GM12873 (cell line): ENCODE data around the gene EHBP1.

Experiments
- CTCF ChIP-seq: IDR thresholded peaks from 2 replicates; pipeline ENCODE4 v1.5.1; 2012; ENCODE audit warnings: low read depth, mild to moderate bottlenecking, moderate library complexity, low read length, control low read depth; ENCODE audit not compliant: insufficient read depth; ENCODE audit errors: missing control alignments

Gene EHBP1

GRCh38 chr2:62662554-62662953 is 43.0 kb upstream of the EHBP1 start:
- TF ChIP-seq CTCF = no peak

- no peak for TF ChIP-seq CTCF
Observed at GRCh38 chr2:62663411-62663810, 42.1 kb upstream of the EHBP1 start.

GRCh38 chr2:62663920-62664795 is 41.4 kb upstream of the EHBP1 start:
- TF ChIP-seq CTCF = no peak

GRCh38 chr2:62665446-62665845 is 40.1 kb upstream of the EHBP1 start:
- no peak for TF ChIP-seq CTCF

GRCh38 chr2:62669180-62669579 is 36.3 kb upstream of the EHBP1 start:
- TF ChIP-seq CTCF = no peak

- no peak for TF ChIP-seq CTCF
Observed at GRCh38 chr2:62672601-62673000, 32.9 kb upstream of the EHBP1 start.

- TF ChIP-seq CTCF = no peak
Observed at GRCh38 chr2:62675062-62675461, 30.5 kb upstream of the EHBP1 start.

GRCh38 chr2:62685256-62685655 is 20.3 kb upstream of the EHBP1 start:
- no peak for TF ChIP-seq CTCF
